ENCODE results near the gene NECAB3.

The NECAB3 gene

GRCh38 chr20:33658929-33659328, 15.3 kb downstream of the NECAB3 start:
- no peak overlapping the region for H3K27ac Mint-ChIP-seq
- H3K4me1 Mint-ChIP-seq, result peaks cover 11% of the 10 kb centered on the region
- H3K4me3 Mint-ChIP-seq, result no peak overlapping the region
- no peaks in the 10 kb centered on the region for H3K36me3 Mint-ChIP-seq (ENCODE audit: low read depth)
- no peak for TF ChIP-seq CTCF (IDR thresholded peaks at IDR 0.05)
- H3K9me3 Mint-ChIP-seq, result no peaks in the 10 kb centered on the region
- H3K27me3 Mint-ChIP-seq (ENCODE audit: low read depth, poor library complexity), result no peaks in the 10 kb centered on the region
- DNase-seq, result no peak

DNA sequence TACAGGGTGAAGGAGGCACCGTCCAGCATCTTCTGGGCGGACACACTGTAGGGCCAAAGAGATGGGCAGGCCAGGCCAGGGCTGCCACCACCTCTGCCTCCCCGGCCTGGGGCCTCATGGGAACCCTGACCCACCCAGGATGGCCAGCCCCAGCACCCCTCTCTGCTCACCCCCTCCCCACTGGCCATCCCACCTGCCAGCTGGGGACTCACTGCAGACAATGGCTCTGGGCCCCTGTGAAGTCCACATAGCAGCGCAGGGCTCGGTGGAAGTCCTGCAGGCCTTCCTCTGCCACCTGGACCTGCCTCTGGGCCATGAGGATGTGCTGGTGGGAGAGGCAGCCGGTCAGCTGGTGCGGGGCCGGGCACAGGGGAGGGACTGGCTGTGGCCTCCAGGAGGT, 15.7 kb downstream of the NECAB3 start:
- no peak for DNase-seq
- H3K27ac Mint-ChIP-seq, result no peak overlapping the region
- no peak for TF ChIP-seq CTCF (IDR thresholded peaks at IDR 0.05)
- no peaks in the 10 kb centered on the region for H3K27me3 Mint-ChIP-seq (ENCODE audit: low read depth, poor library complexity)
- peaks cover 11% of the 10 kb centered on the region for H3K4me1 Mint-ChIP-seq
- no peak overlapping the region for H3K4me3 Mint-ChIP-seq
- H3K9me3 Mint-ChIP-seq, result no peaks in the 10 kb centered on the region
- no peaks in the 10 kb centered on the region for H3K36me3 Mint-ChIP-seq (ENCODE audit: low read depth)

GRCh38 chr20:33657704-33658095, 16.5 kb downstream of the NECAB3 start:
- Mint-ChIP-seq H3K9me3 (no peaks in the 10 kb centered on the region), H3K4me3 (no peak overlapping the region), H3K27ac (no peak overlapping the region), H3K36me3 (ENCODE audit: low read depth) (no peaks in the 10 kb centered on the region), H3K4me1 (peaks cover 13% of the 10 kb centered on the region), H3K27me3 (ENCODE audit: low read depth, poor library complexity) (no peaks in the 10 kb centered on the region)
- no peak for DNase-seq
- no peak for TF ChIP-seq CTCF (IDR thresholded peaks at IDR 0.05)

- Mint-ChIP-seq H3K27ac (no peak overlapping the region), H3K36me3 (ENCODE audit: low read depth) (no peaks in the 10 kb centered on the region), H3K9me3 (no peaks in the 10 kb centered on the region), H3K27me3 (ENCODE audit: low read depth, poor library complexity) (no peaks in the 10 kb centered on the region), H3K4me1 (peaks cover 11% of the 10 kb centered on the region), H3K4me3 (no peak overlapping the region)
- no peak for TF ChIP-seq CTCF (IDR thresholded peaks at IDR 0.05)
- DNase-seq, result no peak
Measured at GRCh38 chr20:33656783-33657703, 17.2 kb downstream of the NECAB3 start.

DNA sequence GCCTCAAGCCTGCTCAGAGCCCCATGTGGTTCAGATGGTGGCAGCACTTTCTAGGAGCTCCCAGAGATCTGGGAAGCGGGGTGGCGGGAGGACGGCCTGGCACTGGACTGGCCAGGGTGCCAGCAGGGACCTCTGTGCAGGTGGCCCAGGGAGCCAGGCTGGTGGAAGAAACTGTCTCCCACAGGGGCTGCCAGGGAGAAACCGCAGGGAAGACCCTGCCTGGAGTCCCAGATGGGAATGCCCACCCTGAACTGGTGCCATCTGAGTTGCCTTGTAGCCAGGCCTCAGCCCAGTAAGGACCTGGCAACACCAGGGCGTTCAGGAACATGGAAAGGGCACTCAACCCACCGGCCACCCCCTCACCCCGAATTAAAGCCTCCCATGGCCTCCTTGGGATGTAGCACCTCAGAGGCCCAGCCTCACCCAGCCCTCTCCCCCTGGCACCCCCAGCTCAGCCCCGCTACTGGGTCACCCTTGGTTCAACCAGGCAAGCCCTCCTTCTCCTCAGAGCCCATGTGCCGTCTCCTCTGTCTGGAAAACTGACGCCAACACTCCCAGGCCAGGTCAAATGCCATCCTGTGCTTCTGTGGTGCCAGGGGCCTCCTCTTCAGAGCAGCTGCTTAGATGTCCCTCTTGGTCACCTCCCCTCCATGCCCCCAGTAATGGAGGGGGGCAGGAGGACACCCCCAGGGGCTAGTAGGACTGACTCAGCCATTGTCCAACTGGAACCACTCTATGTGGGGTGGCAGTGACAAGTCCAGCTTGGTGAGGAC, 18.0 kb downstream of the NECAB3 start:
- Mint-ChIP-seq H3K27ac (no peak overlapping the region), H3K9me3 (no peaks in the 10 kb centered on the region), H3K36me3 (ENCODE audit: low read depth) (no peaks in the 10 kb centered on the region), H3K4me3 (no peak overlapping the region), H3K4me1 (peaks cover 11% of the 10 kb centered on the region), H3K27me3 (ENCODE audit: low read depth, poor library complexity) (no peaks in the 10 kb centered on the region)
- no peak for DNase-seq
- TF ChIP-seq CTCF (IDR thresholded peaks at IDR 0.05), result no peak
